DND-41 (cell line): ENCODE data around the gene SAP25.

Experiments used
- ATAC-seq: fragments of 200-7000 bp; cut with Tn5 transposase; 3 replicates; pipeline ENCODE4 v1.9.1; 2021; ENCODE audit warnings: low read depth; ENCODE audit not compliant: insufficient read depth
- DNase-seq: peaks from one replicate; pipeline ENCODE4 v3.0.0-alpha.2; 2020
- H2AFZ ChIP-seq: 2 replicates; pipeline ENCODE4 v1.6.0; 2012; ENCODE audit warnings: low read depth, low read length
- H3K27ac ChIP-seq: 2 replicates; pipeline ENCODE4 v1.5.1; 2012; ENCODE audit warnings: low read length, inconsistent platforms
- H3K27me3 ChIP-seq: fragments of 200-600 bp; sonication (generic); 2 replicates; pipeline ENCODE4 v1.6.0; 2012; ENCODE audit warnings: low read length, mild to moderate bottlenecking, inconsistent platforms; ENCODE audit not compliant: insufficient read depth, poor library complexity
- H3K36me3 ChIP-seq: 2 replicates; pipeline ENCODE4 v1.5.1; 2012; ENCODE audit warnings: low read length, inconsistent platforms; ENCODE audit not compliant: insufficient read depth
- H3K4me1 ChIP-seq: 2 replicates; pipeline ENCODE4 v1.5.1; 2012; ENCODE audit warnings: mild to moderate bottlenecking, low read length; ENCODE audit not compliant: insufficient read depth
- H3K4me2 ChIP-seq: 2 replicates; pipeline ENCODE4 v1.6.0; 2012; ENCODE audit warnings: mild to moderate bottlenecking, moderate library complexity, low read length, inconsistent platforms; ENCODE audit not compliant: insufficient read depth
- H3K4me3 ChIP-seq, 2 experiments: fragments of 200-600 bp in 1 of 2; shearing (Covaris generic) in 1 of 2; 2 replicates each; pipeline ENCODE4 v1.5.1; 2012 to 2016; ENCODE audit warnings: inconsistent platforms in 2 of 2, low read length in 2 of 2, mild to moderate bottlenecking in 2 of 2, low read depth in 1 of 2, moderate library complexity in 1 of 2
- H3K79me2 ChIP-seq: 2 replicates; pipeline ENCODE4 v1.6.0; 2012; ENCODE audit warnings: low read length, inconsistent platforms; ENCODE audit not compliant: insufficient read depth
- H3K9ac ChIP-seq: 2 replicates; pipeline ENCODE4 v1.6.0; 2012; ENCODE audit warnings: low read depth, mild to moderate bottlenecking, inconsistent platforms, low read length, moderate library complexity
- H3K9me3 ChIP-seq: 2 replicates; pipeline ENCODE4 v1.5.1; 2012; ENCODE audit warnings: low read length, moderate library complexity, mild to moderate bottlenecking, inconsistent platforms; ENCODE audit not compliant: insufficient read depth, severe bottlenecking
- H4K20me1 ChIP-seq: 2 replicates; pipeline ENCODE4 v1.6.0; 2012; ENCODE audit warnings: low read length; ENCODE audit not compliant: insufficient read depth
- EZH2 ChIP-seq: IDR thresholded peaks from 3 replicates; pipeline ENCODE4 v1.6.1; 2012; ENCODE audit warnings: borderline replicate concordance, low read depth, mild to moderate bottlenecking, moderate library complexity, low read length, inconsistent platforms; ENCODE audit not compliant: severe bottlenecking
- TF ChIP-seq, protein P1 (sequence below): IDR thresholded peaks from 2 replicates; pipeline ENCODE4 v1.5.1; 2012; ENCODE audit warnings: borderline replicate concordance, low read length, moderate library complexity, mild to moderate bottlenecking; ENCODE audit not compliant: poor library complexity, severe bottlenecking; ENCODE audit errors: extremely low read depth

The SAP25 gene

DNA sequence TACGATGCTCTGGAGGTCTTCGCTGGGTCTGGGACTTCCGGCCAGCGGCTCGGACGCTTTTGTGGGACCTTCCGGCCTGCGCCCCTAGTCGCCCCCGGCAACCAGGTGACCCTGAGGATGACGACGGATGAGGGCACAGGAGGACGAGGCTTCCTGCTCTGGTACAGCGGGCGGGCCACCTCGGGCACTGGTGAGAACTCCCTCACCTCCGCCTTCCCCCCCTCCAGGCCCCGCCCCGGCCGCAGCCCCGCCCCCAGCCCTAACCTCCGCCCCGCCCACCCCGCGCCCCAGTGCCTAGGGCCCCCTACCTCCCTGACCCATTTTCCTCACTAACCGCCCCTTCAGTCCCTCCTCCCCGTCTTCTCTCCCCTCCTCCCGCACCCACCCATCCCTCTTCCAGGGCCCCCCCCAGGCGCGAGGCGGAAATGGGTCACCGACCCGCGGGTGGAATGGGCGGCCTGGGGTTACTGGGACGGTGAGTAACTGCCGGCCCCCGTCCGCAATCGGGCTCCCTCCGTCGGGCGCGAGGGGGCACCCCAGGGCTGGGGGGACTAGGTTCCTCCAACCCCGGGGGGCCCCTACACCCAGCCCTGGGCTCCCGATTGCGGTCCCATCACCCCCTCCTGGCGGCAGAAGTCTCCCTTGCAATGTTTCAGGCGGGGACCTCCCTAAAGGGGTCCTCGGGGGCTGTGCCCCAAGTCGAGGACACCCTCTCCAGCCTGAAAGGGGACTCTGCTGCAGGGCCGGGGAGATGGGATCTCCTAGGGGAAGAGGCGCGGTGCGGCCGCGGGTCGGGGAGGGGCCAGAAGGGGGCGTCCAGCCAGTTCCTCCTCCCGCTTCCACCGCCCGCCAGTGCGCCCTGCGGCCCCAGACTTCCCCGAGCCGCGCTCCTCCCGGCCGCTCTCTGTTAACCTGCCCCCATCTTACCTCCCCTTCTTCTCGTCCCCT lies 30.6 kb upstream of the SAP25 start:
- Histone ChIP-seq H3K27me3 (no peaks in the 10 kb centered on the region), H3K4me1 (peaks cover 27% of the 10 kb centered on the region), H3K4me3 (peak overlapping the region; percentile 51 to 80; a peak in 3 of 4 replicates), H3K9me3 (no peaks in the 10 kb centered on the region), H3K79me2 (no peaks in the 10 kb centered on the region), H4K20me1 (no peaks in the 10 kb centered on the region; the same call in 1 of the 2 replicates), H3K27ac (peak overlapping the region; percentile 80), H3K9ac (peak overlapping the region; percentile 88), H3K4me2 (peak overlapping the region; percentile 94), H3K36me3 (peaks cover 5% of the 10 kb centered on the region; the same call in 1 of the 2 replicates), H2AFZ (peak overlapping the region; percentile 97)
- TF ChIP-seq EZH2, result no peak
- TF ChIP-seq, protein P1, sequence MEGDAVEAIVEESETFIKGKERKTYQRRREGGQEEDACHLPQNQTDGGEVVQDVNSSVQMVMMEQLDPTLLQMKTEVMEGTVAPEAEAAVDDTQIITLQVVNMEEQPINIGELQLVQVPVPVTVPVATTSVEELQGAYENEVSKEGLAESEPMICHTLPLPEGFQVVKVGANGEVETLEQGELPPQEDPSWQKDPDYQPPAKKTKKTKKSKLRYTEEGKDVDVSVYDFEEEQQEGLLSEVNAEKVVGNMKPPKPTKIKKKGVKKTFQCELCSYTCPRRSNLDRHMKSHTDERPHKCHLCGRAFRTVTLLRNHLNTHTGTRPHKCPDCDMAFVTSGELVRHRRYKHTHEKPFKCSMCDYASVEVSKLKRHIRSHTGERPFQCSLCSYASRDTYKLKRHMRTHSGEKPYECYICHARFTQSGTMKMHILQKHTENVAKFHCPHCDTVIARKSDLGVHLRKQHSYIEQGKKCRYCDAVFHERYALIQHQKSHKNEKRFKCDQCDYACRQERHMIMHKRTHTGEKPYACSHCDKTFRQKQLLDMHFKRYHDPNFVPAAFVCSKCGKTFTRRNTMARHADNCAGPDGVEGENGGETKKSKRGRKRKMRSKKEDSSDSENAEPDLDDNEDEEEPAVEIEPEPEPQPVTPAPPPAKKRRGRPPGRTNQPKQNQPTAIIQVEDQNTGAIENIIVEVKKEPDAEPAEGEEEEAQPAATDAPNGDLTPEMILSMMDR, result peak; percentile 56
- peak; percentile 76 for ATAC-seq
- peak; percentile 88 for DNase-seq

DNA sequence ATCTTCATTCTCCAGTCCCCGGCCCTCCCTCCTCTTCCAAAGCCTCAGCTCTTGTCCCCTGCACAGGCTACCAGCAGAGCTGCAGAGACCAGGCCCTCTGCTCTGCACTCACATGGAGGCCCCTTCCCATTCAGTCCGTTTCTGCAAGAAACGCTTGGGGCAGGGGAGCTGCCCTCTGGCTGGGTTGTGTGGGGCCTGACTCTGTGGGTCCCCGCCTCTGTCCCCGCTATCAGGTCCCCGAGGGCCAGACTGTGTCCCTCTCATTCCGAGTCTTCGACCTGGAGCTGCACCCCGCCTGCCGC lies 30.0 kb upstream of the SAP25 start:
- DNase-seq (no peak), ATAC-seq (peak; percentile 15)
- H3K4me1 ChIP-seq, result peaks cover 27% of the 10 kb centered on the region
- peak overlapping the region; percentile 64 for H3K9ac ChIP-seq
- peak overlapping the region; percentile 90 for H2AFZ ChIP-seq
- H3K79me2 ChIP-seq, result no peaks in the 10 kb centered on the region
- TF ChIP-seq, protein P1, result no peak
- TF ChIP-seq EZH2, result no peak
- H3K4me3 ChIP-seq, result peak overlapping the region in 1 of 2 experiments; percentile 80; a peak in 3 of 4 replicates
- peak overlapping the region; percentile 94 for H3K4me2 ChIP-seq
- peaks cover 5% of the 10 kb centered on the region; the same call in 1 of the 2 replicates for H3K36me3 ChIP-seq
- H4K20me1 ChIP-seq, result no peaks in the 10 kb centered on the region; the same call in 1 of the 2 replicates
- H3K27ac ChIP-seq, result peak overlapping the region; percentile 70
- no peaks in the 10 kb centered on the region for H3K27me3 ChIP-seq
- no peaks in the 10 kb centered on the region for H3K9me3 ChIP-seq

DNA sequence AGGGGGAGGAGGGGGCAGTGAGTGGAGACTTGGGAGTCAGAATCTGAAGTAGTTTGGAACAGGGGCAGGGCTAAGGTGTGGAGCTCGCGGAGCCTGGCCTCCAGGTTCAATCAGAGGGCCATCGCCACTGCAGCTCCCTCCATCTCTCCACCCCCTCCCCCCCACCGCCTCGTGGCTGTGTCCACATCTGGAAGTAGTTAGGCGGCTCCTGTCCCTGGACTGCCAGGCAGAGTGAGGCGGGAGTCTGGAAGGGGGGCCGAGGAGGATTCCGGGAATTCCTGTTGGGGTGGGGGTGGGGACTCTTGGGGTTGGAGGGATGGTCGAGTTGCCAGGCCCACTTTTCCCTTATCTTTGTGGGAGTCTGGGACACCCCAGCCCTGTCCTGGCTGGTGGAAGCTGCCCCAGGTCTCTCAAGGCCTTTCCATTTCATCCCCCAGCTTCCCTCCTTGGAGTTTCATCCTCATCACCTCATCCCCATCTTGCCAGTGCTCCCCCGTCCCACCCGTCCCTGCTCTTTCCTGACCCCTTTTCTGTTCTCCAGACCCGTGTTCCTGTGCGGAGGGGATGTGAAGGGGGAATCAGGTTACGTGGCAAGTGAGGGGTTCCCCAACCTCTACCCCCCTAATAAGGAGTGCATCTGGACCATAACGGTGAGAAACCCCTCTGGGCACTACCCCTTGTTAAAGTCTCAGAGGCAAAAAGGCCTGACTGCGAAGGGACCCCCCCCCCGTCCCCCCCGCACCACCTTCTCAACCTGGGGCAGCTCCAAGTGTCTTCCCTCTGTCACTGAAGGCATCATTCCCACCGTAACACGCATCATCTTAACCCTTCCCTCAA lies 29.4 kb upstream of the SAP25 start:
- Histone ChIP-seq H3K27me3 (no peaks in the 10 kb centered on the region), H3K36me3 (peaks cover 5% of the 10 kb centered on the region; the same call in 1 of the 2 replicates), H3K9ac (peak overlapping the region; percentile 64), H3K27ac (peak overlapping the region; percentile 70), H4K20me1 (no peaks in the 10 kb centered on the region; the same call in 1 of the 2 replicates), H3K79me2 (no peaks in the 10 kb centered on the region), H3K4me1 (peaks cover 30% of the 10 kb centered on the region), H2AFZ (peak overlapping the region; percentile 90), H3K4me2 (peak overlapping the region; percentile 94), H3K4me3 (peak overlapping the region in 1 of 2 experiments; percentile 80; a peak in 3 of 4 replicates), H3K9me3 (no peaks in the 10 kb centered on the region)
- ATAC-seq (no peak), DNase-seq (no peak)
- no peak for TF ChIP-seq EZH2
- TF ChIP-seq, protein P1, result no peak
